ENCODE measurements around the gene CDC42BPA.

DNA sequence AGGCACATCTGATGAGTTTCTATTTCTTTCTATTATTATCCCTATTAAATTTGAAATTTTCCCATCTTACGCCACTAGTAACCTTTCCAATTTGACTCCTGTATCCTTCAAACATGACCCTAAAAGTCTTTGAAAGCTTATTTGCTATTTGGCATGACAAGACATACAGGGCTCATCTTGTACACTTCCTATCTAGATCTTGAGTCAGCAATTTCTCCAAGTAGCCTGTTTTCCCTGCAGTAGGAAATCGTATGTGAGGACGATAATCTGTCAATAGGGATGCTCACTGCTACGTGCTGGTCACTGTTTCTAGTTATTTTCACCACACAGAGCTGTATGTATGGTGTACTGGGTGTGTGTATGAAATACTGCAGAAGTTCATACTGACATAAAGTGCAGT is 142.7 kb downstream of the CDC42BPA start:
- no peak for TF ChIP-seq POLR2A (IDR thresholded peaks at IDR 0.05)
- TF ChIP-seq, protein P1, sequence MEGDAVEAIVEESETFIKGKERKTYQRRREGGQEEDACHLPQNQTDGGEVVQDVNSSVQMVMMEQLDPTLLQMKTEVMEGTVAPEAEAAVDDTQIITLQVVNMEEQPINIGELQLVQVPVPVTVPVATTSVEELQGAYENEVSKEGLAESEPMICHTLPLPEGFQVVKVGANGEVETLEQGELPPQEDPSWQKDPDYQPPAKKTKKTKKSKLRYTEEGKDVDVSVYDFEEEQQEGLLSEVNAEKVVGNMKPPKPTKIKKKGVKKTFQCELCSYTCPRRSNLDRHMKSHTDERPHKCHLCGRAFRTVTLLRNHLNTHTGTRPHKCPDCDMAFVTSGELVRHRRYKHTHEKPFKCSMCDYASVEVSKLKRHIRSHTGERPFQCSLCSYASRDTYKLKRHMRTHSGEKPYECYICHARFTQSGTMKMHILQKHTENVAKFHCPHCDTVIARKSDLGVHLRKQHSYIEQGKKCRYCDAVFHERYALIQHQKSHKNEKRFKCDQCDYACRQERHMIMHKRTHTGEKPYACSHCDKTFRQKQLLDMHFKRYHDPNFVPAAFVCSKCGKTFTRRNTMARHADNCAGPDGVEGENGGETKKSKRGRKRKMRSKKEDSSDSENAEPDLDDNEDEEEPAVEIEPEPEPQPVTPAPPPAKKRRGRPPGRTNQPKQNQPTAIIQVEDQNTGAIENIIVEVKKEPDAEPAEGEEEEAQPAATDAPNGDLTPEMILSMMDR (IDR thresholded peaks at IDR 0.05): no peak

Measured in testis (tissue), 2 donors.